ENCODE results near the gene LCLAT1. TPM values are rescaled to one million over a fixed set of nuclear protein-coding genes. Genes with fewer than 3 reads are reported as not detected.

The LCLAT1 gene
- total and polyA plus RNA-seq, 4 experiments from 2014 or later: 6.1 to 24.9 (median 12.8) TPM

DNA sequence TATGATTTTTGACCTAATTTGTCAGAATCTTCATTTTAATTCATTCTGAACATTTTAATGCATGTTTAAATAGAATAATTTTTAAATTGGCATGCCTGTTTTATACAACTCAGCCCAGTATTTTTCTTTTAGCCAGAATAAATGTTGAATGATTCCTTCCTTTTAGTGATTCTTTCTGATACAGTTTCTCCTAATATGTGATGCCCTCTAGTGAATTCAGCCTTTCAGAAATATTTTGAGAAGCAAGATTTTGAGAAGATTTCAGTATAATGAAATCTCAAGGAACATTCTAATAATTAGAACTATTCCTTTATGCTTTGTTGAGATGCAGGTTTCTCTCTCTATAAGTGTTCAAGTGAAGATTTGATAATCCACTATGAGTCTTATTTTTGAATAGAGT lies 28.5 kb downstream of the LCLAT1 start:
- peaks cover 3 to 9% of the 10 kb centered on the region in 2 donors for H3K36me3 Mint-ChIP-seq
- no peaks in the 10 kb centered on the region for H3K27me3 Mint-ChIP-seq
- peak in 1 of 5 donors; percentile 1 for DNase-seq
- ChIA-PET CTCF (ENCODE audit: partially characterized antibody) (interaction anchor here (0.8 to 4.0 kb wide), 9 partner anchors 139 to 311 kb away, joined by 3 to 46 read pairs (median 5); partner anchors contain the start of gene LBH), POLR2A (ENCODE audit: partially characterized antibody) (interaction anchor here (0.7 to 2.9 kb wide), 5 partner anchors 60 to 268 kb away, joined by 3 to 13 read pairs (median 4); no protein-coding TSS in a partner anchor)
- Histone ChIP-seq H3K4me3 (ENCODE audit: low read length in 2 of 2) (no peak overlapping the region), H3K36me3 (ENCODE audit: insufficient read depth, low read length) (no peaks in the 10 kb centered on the region), H3K27ac (ENCODE audit: low read depth, low read length) (no peak overlapping the region), H3K27me3 (ENCODE audit: insufficient read depth, low read length) (no peaks in the 10 kb centered on the region), H3K4me1 (ENCODE audit: insufficient read depth, low read length) (no peaks in the 10 kb centered on the region), H3K9me3 (ENCODE audit: control insufficient read depth in 1 of 2, low read length in 2 of 2) (no peaks in the 10 kb centered on the region)
- no peak overlapping the region for H3K4me3 Mint-ChIP-seq
- no peak overlapping the region for H3K27ac Mint-ChIP-seq
- no peaks in the 10 kb centered on the region for H3K9me3 Mint-ChIP-seq
- intact Hi-C loops (cut with micrococcal nuclease): loop anchor here (1.0 to 10.0 kb wide), 5 partner anchors 141 to 311 kb away; no protein-coding TSS in a partner anchor
- H3K4me1 Mint-ChIP-seq: peaks cover 8 to 15% (median 12%) of the 10 kb centered on the region in 4 donors

- Histone ChIP-seq H3K9me3 (ENCODE audit: control insufficient read depth in 1 of 2, low read length in 2 of 2) (no peaks in the 10 kb centered on the region), H3K36me3 (ENCODE audit: insufficient read depth, low read length) (no peaks in the 10 kb centered on the region), H3K27ac (ENCODE audit: low read depth, low read length) (no peak overlapping the region), H3K27me3 (ENCODE audit: insufficient read depth, low read length) (no peaks in the 10 kb centered on the region), H3K4me3 (ENCODE audit: low read length in 2 of 2) (no peak overlapping the region), H3K4me1 (ENCODE audit: insufficient read depth, low read length) (no peaks in the 10 kb centered on the region)
- no peak for DNase-seq
- Mint-ChIP-seq H3K4me3 (no peak overlapping the region), H3K36me3 (peaks cover 5 to 17% of the 10 kb centered on the region in 2 donors), H3K27me3 (no peaks in the 10 kb centered on the region), H3K9me3 (no peaks in the 10 kb centered on the region), H3K4me1 (peaks cover 13 to 22% (median 17%) of the 10 kb centered on the region in 4 donors), H3K27ac (no peak overlapping the region)
- ChIA-PET CTCF (ENCODE audit: partially characterized antibody) (interaction anchor here (0.8 to 4.0 kb wide), 8 partner anchors 17 to 312 kb away, joined by 3 to 46 read pairs (median 10); no protein-coding TSS in a partner anchor), POLR2A (ENCODE audit: partially characterized antibody) (interaction anchor here (1.2 to 2.9 kb wide), 2 partner anchors 141 to 242 kb away, joined by 5 to 13 read pairs; no protein-coding TSS in a partner anchor)
- intact Hi-C loops (cut with micrococcal nuclease): loop anchor here (10.0 kb wide), 1 partner anchor 142 kb away; no protein-coding TSS in a partner anchor
These were observed 29.6 kb downstream of the LCLAT1 start for GRCh38 chr2:30476636-30477035.

- Histone ChIP-seq H3K4me1 (ENCODE audit: insufficient read depth, low read length) (no peaks in the 10 kb centered on the region), H3K36me3 (ENCODE audit: insufficient read depth, low read length) (no peaks in the 10 kb centered on the region), H3K27ac (ENCODE audit: low read depth, low read length) (no peak overlapping the region), H3K4me3 (ENCODE audit: low read length in 2 of 2) (no peak overlapping the region), H3K27me3 (ENCODE audit: insufficient read depth, low read length) (no peaks in the 10 kb centered on the region), H3K9me3 (ENCODE audit: control insufficient read depth in 1 of 2, low read length in 2 of 2) (no peaks in the 10 kb centered on the region)
- no peak for DNase-seq
- Mint-ChIP-seq H3K36me3 (peaks cover 4 to 16% of the 10 kb centered on the region in 2 donors), H3K27me3 (no peaks in the 10 kb centered on the region), H3K4me3 (no peak overlapping the region), H3K4me1 (peaks cover 7 to 12% (median 9%) of the 10 kb centered on the region in 4 donors), H3K27ac (peak overlapping the region in 1 of 7 donors; percentile 11), H3K9me3 (no peaks in the 10 kb centered on the region)
- intact Hi-C loops (cut with micrococcal nuclease): no loop called here
- CTCF ChIA-PET (ENCODE audit: partially characterized antibody): interaction anchor here (1.0 to 1.2 kb wide), 3 partner anchors 12 to 273 kb away, joined by 3 read pairs; no protein-coding TSS in a partner anchor
- POLR2A ChIA-PET (ENCODE audit: partially characterized antibody): no interaction called here
These were observed 33.8 kb downstream of the LCLAT1 start for GRCh38 chr2:30480703-30481322.

- Histone ChIP-seq H3K9me3 (ENCODE audit: control insufficient read depth in 1 of 2, low read length in 2 of 2) (no peaks in the 10 kb centered on the region), H3K4me1 (ENCODE audit: insufficient read depth, low read length) (no peaks in the 10 kb centered on the region), H3K27me3 (ENCODE audit: insufficient read depth, low read length) (no peaks in the 10 kb centered on the region), H3K27ac (ENCODE audit: low read depth, low read length) (no peak overlapping the region), H3K4me3 (ENCODE audit: low read length in 2 of 2) (no peak overlapping the region), H3K36me3 (ENCODE audit: insufficient read depth, low read length) (no peaks in the 10 kb centered on the region)
- Mint-ChIP-seq H3K4me3 (no peak overlapping the region), H3K4me1 (peaks cover 8 to 13% (median 11%) of the 10 kb centered on the region in 4 donors), H3K27me3 (no peaks in the 10 kb centered on the region), H3K27ac (peak overlapping the region in 2 of 7 donors; percentile 11 to 61), H3K9me3 (no peaks in the 10 kb centered on the region), H3K36me3 (peaks cover 4 to 16% of the 10 kb centered on the region in 2 donors)
- intact Hi-C loops (cut with micrococcal nuclease): no loop called here
- POLR2A ChIA-PET (ENCODE audit: partially characterized antibody): no interaction called here
- CTCF ChIA-PET (ENCODE audit: partially characterized antibody): interaction anchor here (1.2 kb wide), 1 partner anchor 11 kb away, joined by 3 read pairs; no protein-coding TSS in a partner anchor
- DNase-seq: no peak
These were observed 34.3 kb downstream of the LCLAT1 start for GRCh38 chr2:30481323-30481800.

DNA sequence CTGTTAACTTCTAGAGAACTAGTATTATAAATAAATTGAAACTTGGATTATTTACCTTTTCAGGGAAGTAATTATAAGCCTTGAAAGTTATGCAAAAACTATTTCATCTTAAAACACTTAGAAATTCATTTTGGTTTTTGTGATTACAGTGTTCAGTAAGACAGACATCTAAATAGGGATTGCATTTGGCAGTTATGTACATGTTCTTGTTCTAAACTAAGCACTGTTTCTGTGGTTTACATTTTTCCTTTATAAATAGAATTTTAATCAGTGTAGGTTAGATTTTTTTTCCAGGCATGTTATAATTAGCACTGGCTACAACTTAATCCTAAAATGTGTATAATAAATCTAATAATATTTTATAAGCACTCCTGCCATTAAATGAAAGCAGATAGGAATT lies 35.0 kb downstream of the LCLAT1 start:
- CTCF ChIA-PET (ENCODE audit: partially characterized antibody): no interaction called here
- Mint-ChIP-seq H3K27me3 (no peaks in the 10 kb centered on the region), H3K9me3 (no peaks in the 10 kb centered on the region), H3K36me3 (peaks cover 4 to 16% of the 10 kb centered on the region in 2 donors), H3K4me3 (no peak overlapping the region), H3K4me1 (peaks cover 12 to 17% (median 15%) of the 10 kb centered on the region in 4 donors), H3K27ac (no peak overlapping the region)
- Histone ChIP-seq H3K27me3 (ENCODE audit: insufficient read depth, low read length) (no peaks in the 10 kb centered on the region), H3K4me1 (ENCODE audit: insufficient read depth, low read length) (no peaks in the 10 kb centered on the region), H3K9me3 (ENCODE audit: control insufficient read depth in 1 of 2, low read length in 2 of 2) (no peaks in the 10 kb centered on the region), H3K27ac (ENCODE audit: low read depth, low read length) (no peak overlapping the region), H3K4me3 (ENCODE audit: low read length in 2 of 2) (no peak overlapping the region), H3K36me3 (ENCODE audit: insufficient read depth, low read length) (no peaks in the 10 kb centered on the region)
- no peak for DNase-seq
- intact Hi-C loops (cut with micrococcal nuclease): no loop called here
- POLR2A ChIA-PET (ENCODE audit: partially characterized antibody): no interaction called here

GRCh38 chr2:30484145-30484544 lies 37.1 kb downstream of the LCLAT1 start:
- no peaks in the 10 kb centered on the region for H3K36me3 ChIP-seq (ENCODE audit: insufficient read depth, low read length)
- ChIA-PET CTCF (ENCODE audit: partially characterized antibody) (no interaction called here), POLR2A (ENCODE audit: partially characterized antibody) (no interaction called here)
- no peak overlapping the region for H3K27ac ChIP-seq (ENCODE audit: low read depth, low read length)
- DNase-seq: no peak
- H3K9me3 Mint-ChIP-seq: no peaks in the 10 kb centered on the region
- H3K4me1 ChIP-seq (ENCODE audit: insufficient read depth, low read length): peaks cover 14% of the 10 kb centered on the region
- H3K36me3 Mint-ChIP-seq: peaks cover 4 to 18% of the 10 kb centered on the region in 2 donors
- peaks cover 22 to 32% (median 29%) of the 10 kb centered on the region in 4 donors for H3K4me1 Mint-ChIP-seq
- no peak overlapping the region for H3K4me3 Mint-ChIP-seq
- H3K27ac Mint-ChIP-seq: no peak overlapping the region
- H3K27me3 Mint-ChIP-seq: no peaks in the 10 kb centered on the region
- intact Hi-C loops (cut with micrococcal nuclease): no loop called here
- H3K27me3 ChIP-seq (ENCODE audit: insufficient read depth, low read length): no peaks in the 10 kb centered on the region
- H3K4me3 ChIP-seq (ENCODE audit: low read length in 2 of 2): no peak overlapping the region
- no peaks in the 10 kb centered on the region for H3K9me3 ChIP-seq (ENCODE audit: control insufficient read depth in 1 of 2, low read length in 2 of 2)

- H3K27me3 Mint-ChIP-seq: no peaks in the 10 kb centered on the region
- Histone ChIP-seq H3K4me3 (ENCODE audit: low read length in 2 of 2) (no peak overlapping the region), H3K9me3 (ENCODE audit: control insufficient read depth in 1 of 2, low read length in 2 of 2) (no peaks in the 10 kb centered on the region), H3K27ac (ENCODE audit: low read depth, low read length) (no peak overlapping the region), H3K36me3 (ENCODE audit: insufficient read depth, low read length) (no peaks in the 10 kb centered on the region), H3K27me3 (ENCODE audit: insufficient read depth, low read length) (no peaks in the 10 kb centered on the region), H3K4me1 (ENCODE audit: insufficient read depth, low read length) (peaks cover 14% of the 10 kb centered on the region)
- intact Hi-C loops (cut with micrococcal nuclease): no loop called here
- no peak for DNase-seq
- POLR2A ChIA-PET (ENCODE audit: partially characterized antibody): no interaction called here
- CTCF ChIA-PET (ENCODE audit: partially characterized antibody): no interaction called here
- H3K27ac Mint-ChIP-seq: peak overlapping the region in 1 of 7 donors; percentile 39
- peaks cover 24 to 32% (median 29%) of the 10 kb centered on the region in 4 donors for H3K4me1 Mint-ChIP-seq
- H3K4me3 Mint-ChIP-seq: no peak overlapping the region
- H3K36me3 Mint-ChIP-seq: peaks cover 4 to 26% of the 10 kb centered on the region in 2 donors
- H3K9me3 Mint-ChIP-seq: no peaks in the 10 kb centered on the region
These were observed 37.9 kb downstream of the LCLAT1 start for GRCh38 chr2:30484995-30485394.

All from CD4-positive, alpha-beta memory T cell (primary cell).